IPS-20b (cell line): ENCODE results near the gene CEBPA.

ENCODE experiments used
- H3K27ac ChIP-seq: one replicate; pipeline ENCODE4 v1.5.1; 2013; ENCODE audit warnings: low read length
- H3K27me3 ChIP-seq: 2 replicates; pipeline ENCODE4 v1.6.1; 2013; ENCODE audit warnings: mild to moderate bottlenecking, low read length, inconsistent platforms; ENCODE audit not compliant: insufficient read depth
- H3K36me3 ChIP-seq: 2 replicates; pipeline ENCODE4 v1.6.1; 2013; ENCODE audit warnings: low read depth, mild to moderate bottlenecking, inconsistent platforms, low read length, moderate library complexity; ENCODE audit not compliant: insufficient read depth
- H3K4me1 ChIP-seq: 2 replicates; pipeline ENCODE4 v1.6.1; 2013; ENCODE audit warnings: mild to moderate bottlenecking, control low read depth, inconsistent platforms, low read length, moderate library complexity; ENCODE audit not compliant: insufficient read depth
- H3K4me3 ChIP-seq: 2 replicates; pipeline ENCODE4 v1.5.1; 2013; ENCODE audit warnings: mild to moderate bottlenecking, low read length, inconsistent platforms
- H3K9ac ChIP-seq: 2 replicates; pipeline ENCODE4 v1.6.1; 2013; ENCODE audit warnings: low read depth, mild to moderate bottlenecking, inconsistent platforms, low read length, moderate library complexity
- H3K9me3 ChIP-seq: 2 replicates; pipeline ENCODE4 v1.6.1; 2013; ENCODE audit warnings: mild to moderate bottlenecking, low read depth, low read length, inconsistent platforms; ENCODE audit not compliant: insufficient read depth

The CEBPA gene

GRCh38 chr19:33302175-33302973 lies at the start of gene CEBPA:
TSS of gene CEBPA (minus strand) at chr19:33302534. CDS start at chr19:33302414, 120 bp downstream.
- peaks cover 75% of the 10 kb centered on the region for H3K27me3 ChIP-seq
- H3K4me3 ChIP-seq: peak within 1 kb of the TSS; percentile 70
- H3K9ac ChIP-seq: peak within 1 kb of the TSS; percentile 56; the same call in 1 of the 2 replicates
- no peaks in the 10 kb centered on the region for H3K36me3 ChIP-seq
- no peak within 1 kb of the TSS for H3K27ac ChIP-seq
- no peaks in the 10 kb centered on the region for H3K9me3 ChIP-seq
- H3K4me1 ChIP-seq: peaks cover 4% of the 10 kb centered on the region; the same call in 1 of the 2 replicates

GRCh38 chr19:33350538-33351309 lies 48.4 kb upstream of the CEBPA start:
- no peak overlapping the region for H3K27ac ChIP-seq
- no peak overlapping the region for H3K9ac ChIP-seq
- H3K4me1 ChIP-seq: no peaks in the 10 kb centered on the region
- H3K4me3 ChIP-seq: no peak overlapping the region
- H3K9me3 ChIP-seq: peaks cover 2% of the 10 kb centered on the region; the same call in 1 of the 2 replicates
- H3K27me3 ChIP-seq: no peaks in the 10 kb centered on the region
- no peaks in the 10 kb centered on the region for H3K36me3 ChIP-seq

- H3K4me1 ChIP-seq: no peaks in the 10 kb centered on the region
- H3K36me3 ChIP-seq: no peaks in the 10 kb centered on the region
- no peak overlapping the region for H3K27ac ChIP-seq
- H3K9ac ChIP-seq: no peak overlapping the region
- no peaks in the 10 kb centered on the region for H3K27me3 ChIP-seq
- H3K4me3 ChIP-seq: no peak overlapping the region
- no peaks in the 10 kb centered on the region for H3K9me3 ChIP-seq
Measured at GRCh38 chr19:33349319-33350289, 47.3 kb upstream of the CEBPA start.

- H3K9ac ChIP-seq: no peak overlapping the region
- no peaks in the 10 kb centered on the region for H3K36me3 ChIP-seq
- no peaks in the 10 kb centered on the region for H3K27me3 ChIP-seq
- H3K27ac ChIP-seq: no peak overlapping the region
- H3K9me3 ChIP-seq: no peaks in the 10 kb centered on the region
- H3K4me3 ChIP-seq: no peak overlapping the region
- H3K4me1 ChIP-seq: no peaks in the 10 kb centered on the region; the same call in 1 of the 2 replicates
Measured at GRCh38 chr19:33348301-33349010, 46.1 kb upstream of the CEBPA start.

GRCh38 chr19:33347300-33347699 lies 45.0 kb upstream of the CEBPA start:
- Histone ChIP-seq H3K27ac (no peak overlapping the region), H3K36me3 (no peaks in the 10 kb centered on the region), H3K9me3 (no peaks in the 10 kb centered on the region), H3K4me3 (no peak overlapping the region), H3K9ac (no peak overlapping the region), H3K4me1 (no peaks in the 10 kb centered on the region; the same call in 1 of the 2 replicates), H3K27me3 (no peaks in the 10 kb centered on the region)

GRCh38 chr19:33346665-33347064 lies 44.3 kb upstream of the CEBPA start:
- Histone ChIP-seq H3K27me3 (no peaks in the 10 kb centered on the region), H3K9ac (no peak overlapping the region), H3K9me3 (no peaks in the 10 kb centered on the region), H3K4me3 (no peak overlapping the region), H3K4me1 (no peaks in the 10 kb centered on the region; the same call in 1 of the 2 replicates), H3K27ac (no peak overlapping the region), H3K36me3 (no peaks in the 10 kb centered on the region)

- Histone ChIP-seq H3K27me3 (no peaks in the 10 kb centered on the region), H3K4me1 (no peaks in the 10 kb centered on the region; the same call in 1 of the 2 replicates), H3K36me3 (no peaks in the 10 kb centered on the region), H3K9me3 (no peaks in the 10 kb centered on the region), H3K4me3 (no peak overlapping the region), H3K27ac (no peak overlapping the region), H3K9ac (no peak overlapping the region)
Measured at GRCh38 chr19:33345163-33345562, 42.8 kb upstream of the CEBPA start.

GRCh38 chr19:33344573-33344925 lies 42.2 kb upstream of the CEBPA start:
- Histone ChIP-seq H3K27me3 (no peaks in the 10 kb centered on the region), H3K4me1 (no peaks in the 10 kb centered on the region; the same call in 1 of the 2 replicates), H3K4me3 (no peak overlapping the region), H3K9me3 (no peaks in the 10 kb centered on the region), H3K36me3 (no peaks in the 10 kb centered on the region), H3K9ac (no peak overlapping the region), H3K27ac (no peak overlapping the region)

GRCh38 chr19:33343859-33344572 lies 41.7 kb upstream of the CEBPA start:
- H3K4me1 ChIP-seq: no peaks in the 10 kb centered on the region; the same call in 1 of the 2 replicates
- no peaks in the 10 kb centered on the region for H3K36me3 ChIP-seq
- no peak overlapping the region for H3K27ac ChIP-seq
- H3K4me3 ChIP-seq: no peak overlapping the region
- H3K27me3 ChIP-seq: no peaks in the 10 kb centered on the region
- no peaks in the 10 kb centered on the region for H3K9me3 ChIP-seq
- no peak overlapping the region for H3K9ac ChIP-seq

GRCh38 chr19:33343301-33343700 lies 41.0 kb upstream of the CEBPA start:
- Histone ChIP-seq H3K4me1 (no peaks in the 10 kb centered on the region; the same call in 1 of the 2 replicates), H3K9ac (no peak overlapping the region), H3K9me3 (no peaks in the 10 kb centered on the region), H3K27me3 (no peaks in the 10 kb centered on the region), H3K4me3 (no peak overlapping the region), H3K36me3 (no peaks in the 10 kb centered on the region), H3K27ac (no peak overlapping the region)
